Fibroblast of mammary gland (primary cell): ENCODE measurements around the gene H6PD.

Experiments used
- DNase-seq: peaks from one replicate; pipeline ENCODE4 v3.0.0-alpha.2; 2010; ENCODE audit warnings: low read depth
- H3K4me3 ChIP-seq: 2 replicates; pipeline ENCODE4 v1.5.1; 2011; ENCODE audit warnings: low read depth, mild to moderate bottlenecking, low read length, moderate library complexity; ENCODE audit not compliant: control insufficient read depth
- TF ChIP-seq, protein P1 (sequence below): conservative IDR thresholded peaks from 2 replicates; pipeline ENCODE4 v1.5.1; 2011; ENCODE audit warnings: low read depth, low read length, inconsistent platforms; ENCODE audit not compliant: control insufficient read depth, insufficient read depth

Gene H6PD

GRCh38 chr1:9239622-9240401, 5.2 kb downstream of the H6PD start:
- H3K4me3 ChIP-seq = peak overlapping the region; percentile 26
- TF ChIP-seq, protein P1, sequence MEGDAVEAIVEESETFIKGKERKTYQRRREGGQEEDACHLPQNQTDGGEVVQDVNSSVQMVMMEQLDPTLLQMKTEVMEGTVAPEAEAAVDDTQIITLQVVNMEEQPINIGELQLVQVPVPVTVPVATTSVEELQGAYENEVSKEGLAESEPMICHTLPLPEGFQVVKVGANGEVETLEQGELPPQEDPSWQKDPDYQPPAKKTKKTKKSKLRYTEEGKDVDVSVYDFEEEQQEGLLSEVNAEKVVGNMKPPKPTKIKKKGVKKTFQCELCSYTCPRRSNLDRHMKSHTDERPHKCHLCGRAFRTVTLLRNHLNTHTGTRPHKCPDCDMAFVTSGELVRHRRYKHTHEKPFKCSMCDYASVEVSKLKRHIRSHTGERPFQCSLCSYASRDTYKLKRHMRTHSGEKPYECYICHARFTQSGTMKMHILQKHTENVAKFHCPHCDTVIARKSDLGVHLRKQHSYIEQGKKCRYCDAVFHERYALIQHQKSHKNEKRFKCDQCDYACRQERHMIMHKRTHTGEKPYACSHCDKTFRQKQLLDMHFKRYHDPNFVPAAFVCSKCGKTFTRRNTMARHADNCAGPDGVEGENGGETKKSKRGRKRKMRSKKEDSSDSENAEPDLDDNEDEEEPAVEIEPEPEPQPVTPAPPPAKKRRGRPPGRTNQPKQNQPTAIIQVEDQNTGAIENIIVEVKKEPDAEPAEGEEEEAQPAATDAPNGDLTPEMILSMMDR = no peak
- DNase-seq = peak; percentile 95

- no peak overlapping the region for H3K4me3 ChIP-seq
- no peak for DNase-seq
- TF ChIP-seq, protein P1 = no peak
Measured at GRCh38 chr1:9240914-9241820, 6.6 kb downstream of the H6PD start.

GRCh38 chr1:9241891-9242290, 7.3 kb downstream of the H6PD start:
- TF ChIP-seq, protein P1 = no peak
- H3K4me3 ChIP-seq = no peak overlapping the region
- DNase-seq = no peak

DNA sequence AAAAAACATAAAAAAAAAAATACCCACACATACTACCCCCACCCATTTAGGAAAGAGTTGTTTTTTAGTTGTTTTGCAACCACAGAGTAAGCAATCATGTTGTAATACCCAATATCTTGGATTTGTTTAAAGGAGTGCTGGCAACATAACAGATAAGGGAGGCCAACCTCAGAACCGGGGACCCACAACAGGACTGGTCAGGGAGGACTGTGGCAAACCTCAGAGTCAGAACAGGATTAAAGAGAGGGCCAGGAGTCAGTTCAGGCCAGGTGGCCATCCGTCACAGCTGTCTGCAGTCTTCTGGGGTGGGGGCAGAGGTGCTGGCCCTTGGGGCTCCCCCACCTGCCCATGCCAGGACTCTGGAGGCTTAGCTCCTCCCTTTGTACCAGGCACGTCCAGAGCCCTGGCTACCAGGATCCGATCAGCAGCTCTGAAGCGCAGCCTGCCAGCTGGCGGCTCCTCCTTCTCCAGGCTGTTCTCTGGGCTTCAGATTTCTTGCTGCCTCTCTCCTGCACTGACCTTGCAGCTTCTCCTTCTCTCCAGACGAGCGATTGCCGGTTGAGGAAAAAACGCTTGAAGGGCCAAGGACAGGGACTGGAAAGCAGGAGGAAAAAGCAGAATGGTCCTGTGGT, 7.9 kb downstream of the H6PD start:
- H3K4me3 ChIP-seq = no peak overlapping the region
- peak; percentile 68 for DNase-seq
- TF ChIP-seq, protein P1 = no peak

- TF ChIP-seq, protein P1 = no peak
- no peak for DNase-seq
- H3K4me3 ChIP-seq = no peak overlapping the region
Measured at GRCh38 chr1:9243066-9243739, 8.6 kb downstream of the H6PD start.

GRCh38 chr1:9244501-9245229, 10.1 kb downstream of the H6PD start:
- no peak overlapping the region for H3K4me3 ChIP-seq
- TF ChIP-seq, protein P1 = no peak
- DNase-seq = no peak
